CD4-positive, CD25-positive, alpha-beta regulatory T cell (primary cell): ENCODE data around the gene LRMDA. TPM values are rescaled to one million over a fixed set of nuclear protein-coding genes. Genes with fewer than 3 reads are reported as not detected.
A peak's percentile ranks its signal among the peaks of the same experiment; 100 is the strongest.

Experiments
- ATAC-seq, 2 donors: fragments of 150-1000 bp; cut with Tn5 transposase; one replicate each; pipeline ENCODE4 v1.10.0; 2021; ENCODE audit warnings: low read depth in 2 of 2, moderate number of reproducible peaks in 2 of 2, moderate library complexity in 1 of 2
- DNase-seq, 3 donors: peaks; one replicate each; pipeline versions ENCODE4 v3.0.0 to v3.0.0-alpha.2; 2012 to 2022; ENCODE audit warnings: mixed read lengths in 1 of 3
- H3K27ac ChIP-seq: one replicate; pipeline ENCODE4 v1.7.0; 2013; ENCODE audit warnings: mild to moderate bottlenecking, low read length; ENCODE audit not compliant: insufficient read depth, poor library complexity, severe bottlenecking
- H3K27me3 ChIP-seq: one replicate; pipeline ENCODE4 v1.7.0; 2013; ENCODE audit warnings: low read length; ENCODE audit not compliant: control insufficient read depth, insufficient read depth
- H3K36me3 ChIP-seq: one replicate; pipeline ENCODE4 v1.7.0; 2013; ENCODE audit warnings: mild to moderate bottlenecking, low read length, moderate library complexity; ENCODE audit not compliant: control insufficient read depth, insufficient read depth
- H3K4me1 ChIP-seq: 2 replicates; pipeline ENCODE4 v1.7.0; 2013; ENCODE audit warnings: mild to moderate bottlenecking, low read length; ENCODE audit not compliant: insufficient read depth, control insufficient read depth, poor library complexity, severe bottlenecking
- H3K4me3 ChIP-seq: one replicate; pipeline ENCODE4 v1.7.0; 2013; ENCODE audit warnings: low read depth, mild to moderate bottlenecking, low read length, moderate library complexity
- H3K9me3 ChIP-seq, 2 experiments: 1 replicate in 1 of 2; 2 replicates in 1 of 2; pipeline ENCODE4 v1.7.0; 2013; ENCODE audit warnings: low read length in 2 of 2, mild to moderate bottlenecking in 1 of 2, moderate library complexity in 1 of 2; ENCODE audit not compliant: control insufficient read depth in 2 of 2
- H3K27ac Mint-ChIP-seq, 3 donors: one replicate each; pipeline ENCODE4 v1.8.0; 2020 to 2022; ENCODE audit warnings: mild to moderate bottlenecking in 3 of 3, mixed read lengths in 3 of 3, moderate library complexity in 2 of 3
- H3K27me3 Mint-ChIP-seq: one replicate; pipeline ENCODE4 v1.8.0; 2022; ENCODE audit warnings: mild to moderate bottlenecking, mixed read lengths
- H3K36me3 Mint-ChIP-seq: one replicate; pipeline ENCODE4 v1.8.0; 2020; ENCODE audit warnings: mixed read lengths
- H3K4me1 Mint-ChIP-seq, 4 donors: one replicate each; pipeline ENCODE4 v1.8.0; 2020 to 2022; ENCODE audit warnings: mixed read lengths in 4 of 4, mild to moderate bottlenecking in 1 of 4
- H3K4me3 Mint-ChIP-seq, 4 donors: one replicate each; pipeline ENCODE4 v1.8.0; 2020 to 2022; ENCODE audit warnings: mild to moderate bottlenecking in 4 of 4, mixed read lengths in 4 of 4, moderate library complexity in 3 of 4
- H3K9me3 Mint-ChIP-seq, 7 donors: one replicate each; pipeline ENCODE4 v1.8.0; 2020 to 2022; ENCODE audit warnings: mixed read lengths in 7 of 7, mild to moderate bottlenecking in 3 of 7, moderate library complexity in 2 of 7
- polyA plus RNA-seq, 4 donors: library from polyadenylated mRNA; unstranded; fragments of 300-500 nt; fragmentation: Illumina TruSeq; gene quantifications; one replicate each; pipeline ENCODE4 v1.2.3, GENCODE V29; 2021
- total RNA-seq: library from RNA; stranded (reverse); gene quantifications from one replicate; pipeline ENCODE4 v1.2.3, GENCODE V29; 2022

Gene LRMDA
- total and polyA plus RNA-seq, 5 donors from 2014 or later, result 0.10 TPM; not detected in 4

DNA sequence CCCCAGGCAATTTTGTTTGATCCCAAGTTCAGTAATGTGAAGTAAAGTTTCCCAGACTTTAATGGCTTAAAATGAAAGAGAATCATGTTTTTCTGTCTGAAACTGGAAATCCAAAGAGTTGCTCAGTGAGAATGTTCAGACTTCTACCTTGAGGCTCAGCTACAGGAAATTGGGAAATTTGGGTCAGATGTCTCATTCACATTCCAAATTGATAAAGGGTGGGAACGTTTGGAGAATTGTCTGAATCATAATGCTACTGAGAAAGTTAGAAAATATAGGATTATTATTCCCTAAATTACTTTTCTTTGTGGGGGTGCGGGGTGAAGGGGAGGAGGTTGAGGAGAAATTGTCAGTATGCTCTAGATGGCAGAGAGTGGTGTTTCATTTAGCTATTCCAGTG is 773.9 kb downstream of the LRMDA start:
- H3K9me3 ChIP-seq, result no peaks in the 10 kb centered on the region
- DNase-seq (no peak), ATAC-seq (no peak)
- H3K27ac Mint-ChIP-seq, result no peak overlapping the region
- H3K27me3 ChIP-seq, result no peaks in the 10 kb centered on the region
- no peaks in the 10 kb centered on the region for H3K4me1 ChIP-seq
- no peaks in the 10 kb centered on the region for H3K27me3 Mint-ChIP-seq
- H3K4me1 Mint-ChIP-seq, result no peaks in the 10 kb centered on the region
- H3K4me3 Mint-ChIP-seq, result no peak overlapping the region
- H3K9me3 Mint-ChIP-seq, result peaks cover 0 to 6% (median 0%) of the 10 kb centered on the region in 7 donors
- no peak overlapping the region for H3K4me3 ChIP-seq
- no peaks in the 10 kb centered on the region for H3K36me3 ChIP-seq
- no peaks in the 10 kb centered on the region for H3K36me3 Mint-ChIP-seq
- H3K27ac ChIP-seq, result no peak overlapping the region

DNA sequence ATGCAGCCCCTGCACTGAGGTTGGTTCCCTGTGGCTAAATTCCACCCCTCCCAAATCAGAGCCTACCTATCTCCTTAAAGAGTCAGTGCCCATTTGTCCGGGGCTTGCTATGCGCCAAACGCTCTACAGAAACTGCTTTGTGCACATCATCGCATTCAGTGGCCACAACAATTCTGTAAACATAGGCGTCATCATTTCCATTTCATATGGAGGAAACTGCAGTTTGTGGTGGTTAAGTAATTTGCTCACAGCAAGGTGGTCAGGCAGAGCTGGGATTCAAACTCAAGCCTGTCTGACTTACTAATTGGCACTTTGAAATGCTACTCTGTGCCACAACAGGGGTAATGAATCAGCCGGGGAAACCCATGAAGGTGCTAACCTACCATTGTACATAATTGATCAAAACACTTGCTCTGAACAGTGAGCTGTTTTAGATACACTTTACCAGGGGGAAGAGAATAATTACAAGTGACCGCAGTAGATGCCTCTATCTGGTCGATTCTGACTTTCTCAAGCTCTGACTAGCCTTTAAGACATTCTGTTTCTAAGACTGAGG is 775.5 kb downstream of the LRMDA start:
- no peak for ATAC-seq

DNA sequence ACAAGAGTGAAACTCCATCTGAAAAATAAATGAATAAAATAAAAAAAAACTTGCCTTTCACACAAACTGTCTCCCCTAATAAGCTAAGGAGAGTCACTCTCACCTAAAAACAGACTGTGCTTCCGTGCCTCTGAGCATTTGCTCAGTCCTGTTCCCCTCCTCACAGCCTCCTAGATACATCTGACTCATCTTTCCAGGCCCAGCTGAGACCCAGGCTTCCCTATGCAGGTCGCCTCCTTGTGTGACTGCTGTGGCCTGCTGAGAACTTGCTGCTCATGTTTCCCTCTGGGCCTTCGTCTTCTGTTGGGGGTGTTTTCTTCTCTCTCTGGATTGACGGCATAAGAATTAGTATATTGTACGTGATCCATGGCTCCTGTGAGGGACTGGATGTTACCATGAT is 777.7 kb downstream of the LRMDA start:
- Histone ChIP-seq H3K36me3 (no peaks in the 10 kb centered on the region), H3K27me3 (no peaks in the 10 kb centered on the region), H3K4me3 (no peak overlapping the region), H3K4me1 (no peaks in the 10 kb centered on the region), H3K9me3 (no peaks in the 10 kb centered on the region), H3K27ac (no peak overlapping the region)
- H3K36me3 Mint-ChIP-seq, result no peaks in the 10 kb centered on the region
- no peaks in the 10 kb centered on the region for H3K27me3 Mint-ChIP-seq
- H3K4me3 Mint-ChIP-seq, result no peak overlapping the region
- DNase-seq (no peak), ATAC-seq (no peak)
- H3K9me3 Mint-ChIP-seq, result peaks cover 0 to 8% (median 0%) of the 10 kb centered on the region in 7 donors
- H3K4me1 Mint-ChIP-seq, result no peaks in the 10 kb centered on the region
- H3K27ac Mint-ChIP-seq, result no peak overlapping the region

More for the DNA sequence above, 775.5 kb downstream of the LRMDA start:
- Mint-ChIP-seq H3K4me1 (no peaks in the 10 kb centered on the region), H3K27ac (peak overlapping the region in 1 of 3 donors; percentile 68), H3K9me3 (peaks cover 0 to 5% (median 0%) of the 10 kb centered on the region in 7 donors), H3K36me3 (no peaks in the 10 kb centered on the region), H3K27me3 (no peaks in the 10 kb centered on the region), H3K4me3 (no peak overlapping the region)
- Histone ChIP-seq H3K4me3 (no peak overlapping the region), H3K9me3 (no peaks in the 10 kb centered on the region), H3K4me1 (no peaks in the 10 kb centered on the region), H3K27ac (no peak overlapping the region), H3K36me3 (no peaks in the 10 kb centered on the region), H3K27me3 (no peaks in the 10 kb centered on the region)
- DNase-seq, result no peak

DNA sequence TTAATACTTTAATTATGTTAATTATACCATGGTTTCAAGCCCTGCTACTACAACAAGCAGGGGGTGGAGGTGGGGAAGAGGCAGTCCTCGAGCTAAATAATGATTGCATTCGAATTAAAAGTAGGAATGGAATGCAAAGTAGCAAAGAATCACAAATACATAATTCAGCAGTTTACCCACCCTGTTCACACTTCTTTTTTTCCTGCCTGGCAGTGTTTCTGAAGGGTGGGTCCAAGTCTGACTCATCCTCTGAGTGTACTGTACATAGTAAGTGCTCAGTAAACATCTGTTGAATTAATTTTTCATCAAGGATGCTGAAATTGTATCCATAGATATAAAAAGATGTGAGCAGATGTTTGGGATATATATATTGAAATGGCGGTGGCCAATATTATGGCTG is 778.8 kb downstream of the LRMDA start:
- Histone ChIP-seq H3K9me3 (no peaks in the 10 kb centered on the region), H3K4me3 (no peak overlapping the region), H3K36me3 (no peaks in the 10 kb centered on the region), H3K27ac (no peak overlapping the region), H3K4me1 (no peaks in the 10 kb centered on the region), H3K27me3 (no peaks in the 10 kb centered on the region)
- no peaks in the 10 kb centered on the region for H3K4me1 Mint-ChIP-seq
- no peak overlapping the region for H3K4me3 Mint-ChIP-seq
- H3K36me3 Mint-ChIP-seq, result no peaks in the 10 kb centered on the region
- ATAC-seq (no peak), DNase-seq (no peak)
- H3K27ac Mint-ChIP-seq, result no peak overlapping the region
- H3K9me3 Mint-ChIP-seq, result peaks cover 0 to 8% (median 0%) of the 10 kb centered on the region in 7 donors
- no peaks in the 10 kb centered on the region for H3K27me3 Mint-ChIP-seq

DNA sequence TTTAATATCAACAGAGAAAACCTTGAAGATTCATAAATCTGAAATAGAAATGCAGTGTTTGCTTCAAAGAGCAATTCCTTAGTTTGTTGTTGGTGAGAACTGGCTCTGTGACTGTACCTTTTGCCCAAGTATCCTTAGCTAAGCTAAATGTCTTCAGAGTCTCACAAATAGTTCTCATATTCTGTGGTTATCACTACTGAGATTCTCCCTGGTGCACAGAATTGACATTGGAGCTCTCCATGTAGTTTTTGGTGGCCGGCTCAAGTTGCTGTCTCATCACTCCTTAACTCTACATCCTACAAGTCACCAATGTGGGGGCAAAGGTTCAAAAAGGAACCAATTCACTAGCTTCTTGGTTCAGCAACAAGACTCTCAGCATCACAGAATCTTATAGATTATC is 780.3 kb downstream of the LRMDA start:
- Mint-ChIP-seq H3K27ac (no peak overlapping the region), H3K4me3 (no peak overlapping the region), H3K27me3 (no peaks in the 10 kb centered on the region), H3K9me3 (peaks cover 0 to 8% (median 0%) of the 10 kb centered on the region in 7 donors), H3K4me1 (no peaks in the 10 kb centered on the region), H3K36me3 (no peaks in the 10 kb centered on the region)
- H3K4me3 ChIP-seq, result no peak overlapping the region
- H3K27ac ChIP-seq, result no peak overlapping the region
- no peaks in the 10 kb centered on the region for H3K36me3 ChIP-seq
- no peaks in the 10 kb centered on the region for H3K4me1 ChIP-seq
- no peaks in the 10 kb centered on the region for H3K9me3 ChIP-seq
- ATAC-seq (no peak), DNase-seq (no peak)
- no peaks in the 10 kb centered on the region for H3K27me3 ChIP-seq

DNA sequence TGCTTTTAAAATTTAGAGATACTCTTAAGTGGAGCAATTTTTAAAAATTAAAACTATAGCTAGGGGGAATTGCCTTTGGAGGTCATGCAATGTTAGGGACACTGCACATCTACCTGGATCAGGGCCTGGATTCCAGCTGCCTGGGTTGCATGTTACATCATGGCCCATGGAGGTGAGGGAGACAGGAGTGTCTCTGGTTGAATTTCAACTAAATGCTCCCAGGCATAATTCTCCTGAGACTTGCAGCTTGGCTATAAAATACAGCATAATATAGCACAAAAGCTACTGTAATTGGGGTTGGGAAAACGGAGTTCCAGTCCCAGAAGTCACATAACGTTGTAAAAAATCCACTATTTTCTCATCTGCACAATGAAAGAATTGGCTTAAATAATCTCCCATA is 782.5 kb downstream of the LRMDA start:
- Mint-ChIP-seq H3K36me3 (no peaks in the 10 kb centered on the region), H3K4me1 (no peaks in the 10 kb centered on the region)
- ATAC-seq, result no peak

DNA sequence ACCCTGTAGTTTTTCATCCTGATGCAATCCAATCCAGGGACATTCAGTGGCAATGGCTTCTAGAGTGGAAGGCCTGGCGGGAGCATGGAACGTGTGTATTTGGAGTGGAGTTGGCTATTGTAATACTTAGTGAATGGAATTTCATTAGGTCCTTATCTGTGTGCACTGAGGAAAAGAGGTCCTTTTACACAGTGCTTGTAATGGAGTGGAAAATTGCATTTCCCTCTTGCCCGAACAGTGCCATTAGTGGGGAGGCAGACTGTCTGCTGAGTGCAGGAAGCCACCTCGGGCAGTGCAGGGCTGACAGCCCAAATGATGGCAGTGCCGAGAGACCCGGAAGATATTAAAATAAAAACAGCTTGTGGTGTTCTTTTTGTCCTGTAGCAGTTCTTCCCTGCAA is 786.6 kb downstream of the LRMDA start:
- no peaks in the 10 kb centered on the region for H3K27me3 Mint-ChIP-seq
- H3K4me3 Mint-ChIP-seq, result no peak overlapping the region
- H3K4me1 ChIP-seq, result no peaks in the 10 kb centered on the region
- ATAC-seq, result no peak
- no peak for DNase-seq
- H3K27ac ChIP-seq, result no peak overlapping the region
- H3K36me3 ChIP-seq, result no peaks in the 10 kb centered on the region
- no peaks in the 10 kb centered on the region for H3K36me3 Mint-ChIP-seq
- H3K4me1 Mint-ChIP-seq, result no peaks in the 10 kb centered on the region
- no peaks in the 10 kb centered on the region for H3K9me3 ChIP-seq
- peaks cover 0 to 6% (median 3%) of the 10 kb centered on the region in 7 donors for H3K9me3 Mint-ChIP-seq
- no peak overlapping the region for H3K27ac Mint-ChIP-seq
- no peaks in the 10 kb centered on the region for H3K27me3 ChIP-seq
- no peak overlapping the region for H3K4me3 ChIP-seq

More for the DNA sequence above, 782.5 kb downstream of the LRMDA start:
- H3K27ac Mint-ChIP-seq, result no peak overlapping the region
- peaks cover 0 to 6% (median 4%) of the 10 kb centered on the region in 7 donors for H3K9me3 Mint-ChIP-seq
- no peaks in the 10 kb centered on the region for H3K27me3 Mint-ChIP-seq
- Histone ChIP-seq H3K9me3 (no peaks in the 10 kb centered on the region), H3K4me1 (no peaks in the 10 kb centered on the region), H3K36me3 (no peaks in the 10 kb centered on the region), H3K27me3 (no peaks in the 10 kb centered on the region), H3K4me3 (no peak overlapping the region), H3K27ac (no peak overlapping the region)
- no peak overlapping the region for H3K4me3 Mint-ChIP-seq
- DNase-seq, result no peak

DNA sequence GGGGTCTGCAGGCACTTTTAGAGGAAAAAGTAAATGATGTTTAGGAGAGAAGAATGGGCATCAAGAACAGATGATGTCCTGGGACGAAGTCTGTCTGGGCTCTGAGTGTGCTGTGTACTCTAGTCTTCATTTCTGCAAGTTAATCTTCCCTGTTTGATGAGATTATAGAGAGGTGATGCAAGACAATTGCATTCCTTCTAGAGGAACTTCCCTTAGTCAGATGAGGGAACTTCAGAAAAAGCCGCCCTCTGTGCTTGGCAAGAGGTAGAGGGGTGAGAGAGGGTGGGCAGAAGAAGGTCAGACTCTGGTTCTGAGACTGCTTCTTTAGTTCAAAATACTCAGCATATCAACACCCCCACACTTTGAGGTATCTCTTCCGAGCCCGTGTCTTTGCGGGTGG is 797.9 kb downstream of the LRMDA start:
- H3K9me3 ChIP-seq, result no peaks in the 10 kb centered on the region
- Mint-ChIP-seq H3K4me1 (peaks cover 0 to 5% (median 0%) of the 10 kb centered on the region in 4 donors), H3K4me3 (no peak overlapping the region), H3K27ac (no peak overlapping the region), H3K27me3 (no peaks in the 10 kb centered on the region), H3K36me3 (no peaks in the 10 kb centered on the region), H3K9me3 (peaks cover 0 to 6% (median 3%) of the 10 kb centered on the region in 7 donors)
- DNase-seq, result no peak
- H3K4me1 ChIP-seq, result no peaks in the 10 kb centered on the region
- no peaks in the 10 kb centered on the region for H3K27me3 ChIP-seq
- no peak overlapping the region for H3K27ac ChIP-seq
- H3K4me3 ChIP-seq, result no peak overlapping the region
- no peak for ATAC-seq
- H3K36me3 ChIP-seq, result no peaks in the 10 kb centered on the region
